G401 (cell line): Measurements from ENCODE around the gene WDR45. TPM values are rescaled to one million over a fixed set of nuclear protein-coding genes. Genes with fewer than 3 reads are reported as not detected.
"Not testable (repeated sequence)": the region's sequence is repeated elsewhere in the genome, so short reads cannot be mapped to it uniquely, and the experiment has no call there.

Experiments used
- DNase-seq: peaks from one replicate; pipeline ENCODE4 v3.0.0-alpha.2; 2015; ENCODE audit warnings: low spot score
- in situ Hi-C: cut with HindIII; loops from 2 replicates; pipeline ENCODE4 v1.10.0; 2016; ENCODE audit warnings: low sequenced_read_pairs, mixed read lengths
- total RNA-seq: library from RNA; depleted of rRNA; stranded (reverse); fragments of >200 nt; shearing (Covaris generic); gene quantifications from 2 replicates; pipeline ENCODE4 v1.2.3, GENCODE V29; 2014; rRNA removed

WDR45 gene
- total RNA-seq, result 18.6 and 36.0 TPM in 2 replicates

DNA sequence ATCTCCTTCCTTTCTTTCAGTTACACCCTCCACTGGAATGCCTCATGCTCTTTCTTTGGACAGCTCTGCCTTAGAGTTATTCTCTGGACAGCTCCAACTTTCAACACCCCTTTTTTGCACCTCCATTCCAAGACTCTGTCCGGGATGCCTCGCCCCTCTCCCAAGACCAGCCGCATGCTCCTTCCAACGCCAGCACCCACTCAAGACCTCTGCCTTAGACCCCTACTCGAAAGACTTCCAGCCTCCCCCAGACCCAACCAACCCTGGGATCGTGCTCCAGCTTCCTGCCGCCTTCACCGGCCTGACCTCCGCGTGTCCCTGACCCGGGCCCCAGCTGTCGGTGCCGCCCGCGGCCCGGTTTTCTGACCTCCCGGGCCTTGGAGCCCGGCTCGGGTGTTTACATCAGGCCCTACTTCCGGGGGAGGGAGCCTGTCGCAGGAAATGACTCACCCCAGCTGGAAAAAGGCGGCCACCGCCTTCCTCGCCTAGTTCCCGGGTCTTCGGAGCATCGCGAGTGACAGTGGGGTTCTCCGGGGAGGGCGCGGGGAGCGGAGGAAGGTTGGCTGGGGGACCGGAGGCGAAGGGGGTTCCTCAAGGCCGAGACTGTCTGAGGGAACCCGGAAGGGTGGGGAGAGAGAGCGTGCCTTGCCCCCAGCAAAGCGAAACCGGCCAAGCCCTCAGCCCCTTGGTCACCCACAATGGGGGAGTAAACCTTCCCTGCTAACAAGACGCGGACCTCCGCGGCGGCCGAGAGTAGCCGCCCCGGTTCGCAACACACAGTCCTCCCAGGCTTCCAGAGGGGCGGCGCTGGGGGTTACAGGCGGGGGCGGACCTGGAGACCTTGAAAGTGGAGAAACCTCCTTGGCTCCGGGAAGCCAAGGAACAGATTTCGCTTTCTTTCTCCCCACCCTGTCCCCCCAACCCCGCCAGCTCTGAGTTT, at the start of gene WDR45:
TSS of gene WDR45 (minus strand) at position 399 of the 940 bp plus-strand sequence. CDS start 1,792 bp downstream, outside the sequence.
- in situ Hi-C loops, result no loop called here
- DNase-seq, result peak; percentile 75

DNA sequence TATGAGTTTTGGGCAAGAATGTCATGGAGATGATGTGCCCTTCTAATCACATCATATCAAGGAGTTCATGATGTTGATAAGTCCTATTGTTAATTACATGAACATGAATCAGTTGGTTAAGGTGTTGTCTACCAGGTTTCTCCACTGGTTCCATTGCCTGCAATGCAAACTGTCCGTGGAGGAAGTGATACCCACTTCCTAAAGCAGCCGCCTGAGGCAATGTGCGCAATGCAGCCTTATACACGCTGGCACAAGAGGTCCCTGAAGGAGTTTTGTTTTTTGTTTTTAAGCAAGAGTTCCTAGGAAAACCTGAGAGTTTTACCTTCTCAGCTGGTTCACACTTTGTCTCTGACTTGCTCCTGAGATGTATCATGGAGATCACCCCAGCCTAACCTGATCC, 49.7 kb upstream of the WDR45 start:
- DNase-seq, result no peak
- in situ Hi-C loops, result no loop called here

DNA sequence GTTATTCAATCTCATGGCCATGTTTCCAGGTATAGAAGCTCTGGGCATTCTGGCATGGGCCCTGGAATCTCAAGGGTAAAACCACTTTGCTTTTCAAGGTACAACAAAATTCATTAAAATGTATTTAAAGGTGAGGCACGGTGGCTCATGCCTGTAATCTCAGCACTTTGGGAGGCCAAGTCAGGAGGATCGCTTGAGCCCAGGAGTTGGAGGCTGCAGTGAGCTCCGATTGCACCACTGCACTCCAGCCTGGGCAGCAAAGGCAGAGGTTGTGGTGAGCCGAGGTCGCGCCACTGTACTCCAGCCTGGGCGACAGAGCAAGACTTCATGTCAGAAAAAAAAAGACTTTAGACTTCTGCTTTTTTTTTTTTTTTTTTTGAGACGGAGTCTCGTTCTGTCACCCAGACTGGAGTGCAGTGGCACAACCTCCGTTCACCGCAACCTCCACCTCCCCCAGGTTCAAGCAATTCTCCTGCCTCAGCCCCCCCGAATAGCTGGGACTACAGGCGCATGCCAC, 48.1 kb upstream of the WDR45 start:
- DNase-seq, in situ Hi-C loops: not testable (repeated sequence)

DNA sequence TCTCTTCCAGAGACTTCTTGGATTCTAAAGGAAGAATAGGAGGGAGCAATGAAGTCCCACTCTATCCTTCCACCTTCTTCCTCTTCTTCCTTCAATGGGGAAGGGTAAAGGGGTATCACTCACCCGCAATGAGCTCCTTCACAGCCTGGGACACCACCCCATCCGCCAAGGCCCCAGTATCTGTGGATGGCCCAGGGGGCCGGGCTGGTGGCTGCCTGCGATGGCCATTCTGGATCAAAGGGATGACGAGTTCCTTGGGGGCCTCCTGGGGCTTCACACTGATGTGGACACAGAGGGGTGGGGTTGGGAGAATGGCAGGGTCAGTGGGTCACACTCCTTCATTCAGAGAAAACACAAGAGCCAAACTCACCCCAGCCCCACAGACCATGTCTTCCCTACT, 42.8 kb upstream of the WDR45 start:
- in situ Hi-C loops, result no loop called here

DNA sequence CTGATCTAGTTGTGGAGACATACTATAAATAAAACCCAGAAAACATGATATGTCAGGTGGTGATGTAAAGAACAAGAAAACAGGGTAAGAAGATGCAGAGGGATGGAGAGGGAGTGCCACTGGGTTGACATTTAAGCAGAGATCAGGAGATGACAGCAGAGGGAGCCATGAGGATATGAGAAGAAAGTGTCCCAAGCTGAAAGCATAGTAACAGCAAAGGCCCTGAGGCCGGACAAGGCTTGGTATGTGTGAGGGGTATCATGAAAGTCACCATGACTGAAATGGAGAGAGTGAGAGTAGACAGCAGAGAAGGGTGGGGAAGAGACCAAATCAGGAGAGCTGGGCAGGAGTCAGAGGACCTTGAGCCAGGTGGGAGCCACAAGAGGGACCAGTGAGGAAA, 40.4 kb upstream of the WDR45 start:
- no peak for DNase-seq
- in situ Hi-C loops, result no loop called here

More for the DNA sequence above, 42.8 kb upstream of the WDR45 start:
- DNase-seq, result no peak

DNA sequence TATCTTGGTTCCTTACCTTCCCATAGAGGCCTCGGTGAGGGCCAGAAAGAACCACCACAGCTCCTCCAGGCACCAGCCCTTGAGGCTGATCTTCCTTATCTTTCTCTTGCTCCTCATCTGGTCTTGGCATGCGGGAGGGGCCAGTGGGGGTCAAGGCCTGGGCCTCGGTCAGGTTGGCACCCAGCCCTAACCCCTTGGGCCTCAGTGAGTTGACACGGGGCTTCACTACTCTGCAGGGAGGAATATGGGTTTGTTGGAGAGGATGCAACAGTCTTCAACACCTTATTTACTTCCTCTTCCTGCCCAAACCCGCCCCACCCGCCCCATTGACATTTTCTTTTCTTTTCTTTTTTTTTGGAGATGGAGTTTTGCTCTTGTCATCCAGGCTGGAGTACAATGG, 37.9 kb upstream of the WDR45 start:
- DNase-seq, result no peak
- in situ Hi-C loops, result no loop called here

DNA sequence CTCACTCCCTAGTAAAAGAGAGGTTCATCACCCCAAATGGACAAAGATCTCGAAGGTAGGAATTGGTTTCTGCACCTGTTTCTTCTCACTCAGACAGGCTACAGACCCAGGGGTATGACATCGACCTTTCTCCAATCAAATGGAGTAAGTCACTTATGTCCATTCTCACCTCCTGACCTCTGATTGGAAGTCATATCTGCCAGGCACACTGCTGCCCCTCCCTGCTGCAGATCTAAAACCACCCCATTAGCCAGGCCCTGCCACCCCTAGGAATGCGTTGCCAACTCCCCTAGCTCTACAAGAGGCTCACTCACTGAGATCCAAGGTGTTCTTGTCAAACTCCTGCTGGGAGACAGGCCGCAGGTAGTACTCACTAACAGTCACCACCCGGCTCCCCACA, 37.0 kb upstream of the WDR45 start:
- DNase-seq, result no peak
- in situ Hi-C loops, result no loop called here

DNA sequence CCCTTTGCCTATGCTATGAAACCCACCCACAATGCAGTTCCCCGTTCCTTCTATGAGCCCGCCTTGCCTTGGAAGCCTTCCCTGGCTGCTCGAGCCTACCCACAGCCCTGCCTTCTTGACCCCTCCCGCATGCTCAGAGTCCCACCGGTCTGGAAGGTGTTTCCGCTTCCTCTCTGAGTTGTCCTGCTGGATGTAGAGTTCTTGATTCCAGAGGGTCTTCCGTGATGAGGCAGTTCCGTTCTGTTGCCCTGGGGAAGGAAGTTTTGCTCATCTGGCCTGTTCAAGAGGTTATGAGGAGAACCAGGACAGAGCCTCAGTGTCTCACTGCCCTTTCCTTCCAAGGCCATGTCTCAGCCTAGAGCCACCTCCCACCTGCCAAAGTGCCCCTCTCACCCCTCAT, 36.4 kb upstream of the WDR45 start:
- in situ Hi-C loops, result no loop called here
- DNase-seq, result no peak

DNA sequence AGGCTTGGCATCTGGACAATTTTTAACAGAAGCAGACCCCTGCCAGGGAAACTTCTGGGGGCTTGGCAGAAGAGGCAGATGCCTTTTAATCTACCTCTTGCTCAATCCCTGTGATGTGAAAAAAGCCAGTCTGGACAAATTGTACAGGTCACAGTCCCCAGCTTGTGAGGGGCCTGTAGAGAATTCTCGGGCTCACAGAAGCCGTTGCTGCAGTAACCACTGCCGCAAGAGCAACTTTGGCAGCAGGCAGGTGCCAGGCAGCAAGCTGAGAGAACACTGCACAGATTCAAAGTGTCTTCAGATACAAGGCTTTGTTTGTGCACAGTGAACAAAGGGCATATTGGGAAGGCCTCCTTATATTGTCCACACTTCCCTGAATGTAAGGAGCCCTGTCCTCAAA, 32.1 kb upstream of the WDR45 start:
- in situ Hi-C loops, result no loop called here
- peak; percentile 11 for DNase-seq

DNA sequence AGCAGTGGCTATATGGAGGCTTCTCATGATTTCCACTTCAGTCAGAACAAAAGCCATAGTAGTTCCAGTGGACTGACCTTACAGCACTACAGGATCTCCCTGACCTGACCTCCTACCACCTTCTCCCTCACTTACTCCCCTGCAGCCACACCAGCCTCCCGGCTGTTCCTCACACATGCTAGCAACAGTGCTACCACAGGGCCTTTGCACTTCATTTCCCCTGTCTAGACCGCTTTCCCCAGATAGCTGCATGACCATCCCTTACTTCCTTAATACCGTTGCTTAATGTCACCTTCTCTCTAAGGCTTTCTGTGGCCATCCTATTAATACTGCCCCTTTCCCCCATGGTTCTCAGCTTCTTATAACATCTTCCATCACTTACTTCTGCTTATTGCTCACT, 30.7 kb upstream of the WDR45 start:
- in situ Hi-C loops, result no loop called here
- DNase-seq, result no peak

DNA sequence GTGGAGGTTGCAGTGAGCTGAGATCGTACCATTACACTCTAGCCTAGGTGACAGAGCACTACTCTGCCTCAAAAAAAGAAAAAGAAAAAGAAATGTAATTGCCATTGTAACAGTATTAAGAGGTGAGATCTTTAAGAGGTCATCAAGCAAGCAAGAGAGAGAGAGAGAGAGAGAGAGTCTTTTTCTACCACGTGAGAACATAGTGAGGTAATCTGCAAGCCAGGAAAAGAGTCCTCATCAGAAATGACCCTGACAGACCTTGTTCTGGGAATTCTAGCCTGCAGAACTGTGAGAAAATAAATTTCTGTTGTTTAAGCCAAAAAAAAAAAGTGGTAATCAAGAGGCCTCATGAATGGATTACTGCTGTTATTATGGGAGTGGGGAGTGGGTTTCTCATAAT, 29.0 kb upstream of the WDR45 start:
- in situ Hi-C loops, result no loop called here

DNA sequence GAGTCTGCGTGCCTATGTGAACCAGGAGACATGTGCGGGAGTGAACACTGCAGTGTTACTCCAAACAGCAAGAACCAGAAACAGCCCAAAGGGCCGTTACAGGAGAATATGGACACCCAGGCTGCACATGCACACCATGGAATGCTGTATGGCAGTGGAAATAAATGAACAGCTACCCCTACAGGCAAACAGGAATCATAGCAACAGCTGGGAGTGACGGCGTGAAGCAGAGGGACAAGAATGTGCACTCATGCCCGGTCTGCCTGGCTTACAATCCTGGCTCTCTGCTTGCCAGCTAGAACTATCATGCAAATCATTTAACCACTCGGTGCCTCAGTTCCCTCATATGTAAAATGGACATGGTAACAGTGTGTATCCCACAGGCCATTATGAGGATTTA, 27.2 kb upstream of the WDR45 start:
- in situ Hi-C loops, result no loop called here
- DNase-seq, result peak; percentile 34

More for the DNA sequence above, 29.0 kb upstream of the WDR45 start:
- DNase-seq, result no peak

DNA sequence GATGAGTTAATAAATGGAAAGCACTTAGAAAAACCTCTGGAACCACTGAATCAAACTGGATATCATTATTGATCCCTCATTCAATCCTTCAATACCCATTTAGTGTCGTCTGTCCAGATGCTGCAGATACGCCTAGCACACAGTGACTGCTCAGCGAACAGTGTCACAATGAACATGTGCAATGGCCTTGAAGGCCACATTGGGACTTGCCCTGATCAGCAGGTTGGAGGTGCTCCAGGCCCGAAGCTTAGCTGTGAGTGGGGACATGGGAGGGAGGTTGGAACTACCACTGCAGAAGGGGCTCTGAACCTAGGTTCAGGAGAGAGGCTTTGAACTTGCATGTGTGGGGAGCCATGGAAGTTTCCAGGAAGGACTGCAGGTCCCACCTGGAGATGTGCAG, 26.6 kb upstream of the WDR45 start:
- no peak for DNase-seq
- in situ Hi-C loops, result no loop called here

DNA sequence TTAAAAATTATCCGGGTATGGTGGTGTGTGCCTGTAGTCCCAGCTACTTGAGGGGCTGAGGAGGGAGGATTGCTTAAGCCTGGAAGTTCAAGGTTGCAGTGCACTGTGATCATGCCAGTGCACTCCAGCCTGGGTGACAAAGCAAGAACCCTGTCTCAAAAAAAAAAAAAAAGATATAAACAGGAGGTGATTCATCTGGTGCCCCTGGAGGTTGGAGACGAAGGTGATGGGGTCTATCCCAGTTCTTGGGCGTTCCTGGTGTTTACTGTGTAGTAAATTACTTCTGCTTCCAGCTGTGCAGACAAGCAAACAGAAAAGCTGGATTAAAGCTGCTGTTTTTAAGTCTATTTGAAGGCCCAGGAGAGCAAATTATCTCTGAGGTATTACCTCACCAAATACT, 23.9 kb upstream of the WDR45 start:
- in situ Hi-C loops, result no loop called here
- no peak for DNase-seq

DNA sequence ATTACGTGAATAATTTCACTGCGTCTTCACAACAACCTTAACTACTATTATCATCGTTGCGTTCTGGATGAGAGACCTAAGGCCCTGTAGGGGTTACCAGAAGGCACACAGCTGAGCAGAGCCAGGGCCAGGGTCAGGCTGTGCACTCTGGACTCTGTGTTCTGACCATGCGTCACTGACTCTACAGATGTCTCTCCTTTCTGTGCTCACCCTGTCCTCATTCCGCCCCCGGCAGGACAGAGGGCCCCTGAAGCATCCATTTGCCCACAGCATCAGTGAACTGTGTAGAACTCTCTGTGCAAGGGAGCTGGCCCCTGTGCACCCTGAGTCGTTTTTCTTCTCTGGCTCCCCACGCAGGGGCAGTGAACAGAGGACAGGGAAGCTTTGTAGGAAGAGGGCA, 22.5 kb upstream of the WDR45 start:
- in situ Hi-C loops, result no loop called here
- no peak for DNase-seq

DNA sequence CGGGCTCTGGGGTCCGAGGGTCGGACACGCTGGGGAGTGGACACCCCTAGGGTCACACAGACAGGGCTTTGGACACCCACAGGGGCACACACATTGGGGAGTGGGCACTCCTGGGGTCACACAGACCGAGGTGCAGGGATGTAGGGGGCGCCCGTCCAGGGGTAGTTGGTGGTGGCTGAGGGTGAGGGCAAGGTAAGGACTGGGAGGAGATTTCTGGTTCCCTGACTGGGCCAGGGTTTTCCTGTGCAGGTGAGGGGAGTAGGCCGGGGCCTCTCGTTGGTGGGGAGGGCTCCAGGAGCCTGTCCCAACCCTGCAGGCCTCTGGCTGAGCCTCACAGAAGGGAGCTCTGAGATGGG, 21.9 kb upstream of the WDR45 start:
- no peak for DNase-seq
- in situ Hi-C loops, result no loop called here

DNA sequence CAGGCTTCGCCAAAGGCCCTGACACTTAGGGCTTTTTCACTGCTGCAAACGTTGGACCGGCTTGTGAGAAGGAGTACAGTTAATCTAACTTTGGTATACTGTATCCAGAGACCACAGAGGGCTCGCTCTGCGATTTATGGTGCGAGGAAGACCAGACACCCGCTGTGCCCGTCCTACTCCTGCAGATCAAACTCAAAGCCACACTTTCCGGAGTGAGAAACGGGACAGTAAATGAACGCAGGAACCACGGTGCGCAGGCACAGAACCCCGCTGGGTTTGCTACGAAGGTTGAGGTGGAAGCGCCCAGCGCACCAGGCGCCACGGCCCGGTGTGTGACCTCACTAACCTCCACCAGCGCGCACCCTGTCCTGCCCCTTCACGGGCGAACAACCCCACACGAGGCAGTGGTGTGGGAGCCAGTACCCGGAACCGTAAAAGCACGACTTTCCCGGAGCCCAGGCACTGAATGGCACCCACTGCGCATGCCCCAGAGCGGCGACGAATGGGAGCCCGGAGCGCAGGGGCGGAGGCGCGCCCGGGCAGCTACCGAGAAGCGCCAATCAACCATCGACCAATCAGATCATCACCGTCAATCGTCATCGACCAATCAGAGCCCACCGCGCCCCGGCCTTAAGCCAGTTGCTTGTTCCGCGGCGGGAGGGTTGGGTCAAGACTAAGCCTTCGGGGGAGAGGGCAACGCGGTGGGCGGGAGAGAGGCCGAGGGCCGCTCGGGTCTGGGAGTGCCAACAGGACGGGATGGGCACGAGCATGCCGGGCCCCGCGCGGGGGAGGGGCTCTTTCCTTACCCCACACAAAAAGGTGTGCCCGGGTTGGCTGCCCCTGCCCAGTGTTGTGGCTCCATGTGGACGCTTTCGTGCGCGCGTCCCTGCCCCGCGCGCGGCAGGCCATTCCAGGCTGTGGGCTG, 21.3 kb upstream of the WDR45 start:
- peak; percentile 92 for DNase-seq
- in situ Hi-C loops, result no loop called here

DNA sequence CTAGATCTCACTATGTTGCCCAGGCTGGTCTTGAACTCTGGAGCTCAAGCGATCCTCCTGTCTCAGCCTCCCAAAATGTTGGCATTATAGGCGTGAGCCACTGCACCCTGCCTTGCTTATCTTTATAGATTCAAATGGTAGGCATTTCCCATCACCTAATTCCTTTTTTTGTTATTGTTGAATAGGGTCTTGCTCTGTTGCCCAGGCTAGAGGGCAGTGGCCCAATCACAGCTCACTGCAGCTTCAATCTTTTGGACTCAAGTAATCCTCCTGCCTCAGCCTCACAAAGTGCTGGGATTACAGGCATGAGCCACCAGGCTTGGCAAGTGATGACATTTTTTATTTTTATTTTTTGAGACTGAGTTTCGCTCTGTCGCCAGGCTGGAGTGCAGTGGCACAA, 16.7 kb upstream of the WDR45 start:
- in situ Hi-C loops, result no loop called here
- DNase-seq, result no peak

DNA sequence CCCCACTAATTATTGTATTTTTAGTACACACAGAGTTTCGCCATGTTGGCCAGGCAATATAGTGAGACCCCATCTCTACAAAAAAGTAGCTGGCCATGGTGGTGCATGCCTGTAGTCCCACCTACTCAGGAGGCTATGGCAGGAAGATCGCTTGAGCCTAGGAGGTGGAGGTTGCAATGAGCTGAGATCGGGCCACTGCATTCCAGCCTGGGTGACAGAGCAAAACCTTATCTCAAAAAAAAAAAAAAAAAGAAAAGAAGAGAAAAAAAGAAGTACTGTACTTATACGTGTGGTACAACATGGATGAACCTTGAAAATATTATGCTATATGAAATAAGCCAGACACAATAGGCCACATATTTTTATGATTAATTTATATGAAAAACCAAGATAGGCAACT, 9.9 kb upstream of the WDR45 start:
- DNase-seq, result no peak
- in situ Hi-C loops, result no loop called here
